Mesodermal cell (in vitro differentiated cells): ENCODE results near the gene SPATA6L.

Experiments used
- H3K27ac ChIP-seq: 2 replicates; pipeline ENCODE4 v1.7.0; 2013; ENCODE audit warnings: mild to moderate bottlenecking, low read depth, low read length, moderate library complexity; ENCODE audit not compliant: severe bottlenecking
- H3K36me3 ChIP-seq: 2 replicates; pipeline ENCODE4 v1.7.1; 2013; ENCODE audit warnings: mild to moderate bottlenecking, low read length, moderate library complexity; ENCODE audit not compliant: control insufficient read depth, insufficient read depth
- H3K4me1 ChIP-seq: one replicate; pipeline ENCODE4 v1.7.1; 2013; ENCODE audit warnings: mild to moderate bottlenecking, low read length; ENCODE audit not compliant: insufficient read depth, control insufficient read depth, poor library complexity, severe bottlenecking
- H3K4me3 ChIP-seq: 2 replicates; pipeline ENCODE4 v1.7.0; 2013; ENCODE audit warnings: low read length, control low read depth, mild to moderate bottlenecking; ENCODE audit not compliant: insufficient read depth, poor library complexity, severe bottlenecking; ENCODE audit errors: extremely low read depth
- H3K9me3 ChIP-seq: 2 replicates; pipeline ENCODE4 v1.7.1; 2013; ENCODE audit warnings: mild to moderate bottlenecking, low read length, moderate library complexity; ENCODE audit not compliant: control insufficient read depth
- WGBS, 2 experiments: methylation state at CpG; one replicate each; pipeline ENCODE4 v1.1.5; 2013; ENCODE audit warnings: missing lambda C conversion rate in 2 of 2; ENCODE audit not compliant: insufficient coverage in 2 of 2; 5-methylcytosine and 5-hydroxymethylcytosine counted together

SPATA6L gene

GRCh38 chr9:4691795-4692194 lies 25.5 kb upstream of the SPATA6L start:
- Histone ChIP-seq H3K36me3 (peaks cover 57% of the 10 kb centered on the region), H3K4me1 (no peaks in the 10 kb centered on the region), H3K27ac (no peak overlapping the region), H3K9me3 (no peaks in the 10 kb centered on the region), H3K4me3 (no peak overlapping the region)
- no CpG with 5 or more reads among the region's 3 CpGs for WGBS, 2 experiments

- Histone ChIP-seq H3K36me3 (peaks cover 60% of the 10 kb centered on the region), H3K4me1 (no peaks in the 10 kb centered on the region), H3K27ac (no peak overlapping the region), H3K9me3 (no peaks in the 10 kb centered on the region), H3K4me3 (no peak overlapping the region)
- 89 to 100% methylated on average over 1 of the region's 4 CpGs for WGBS, 2 experiments
Measured at GRCh38 chr9:4690144-4690543, 23.9 kb upstream of the SPATA6L start.

- no peaks in the 10 kb centered on the region for H3K4me1 ChIP-seq
- H3K9me3 ChIP-seq = no peaks in the 10 kb centered on the region
- H3K36me3 ChIP-seq = peaks cover 60% of the 10 kb centered on the region
- 90 to 100% methylated on average over 1 of the region's 1 CpG for WGBS, 2 experiments
- H3K27ac ChIP-seq = no peak overlapping the region
- H3K4me3 ChIP-seq = no peak overlapping the region
Measured at GRCh38 chr9:4689687-4690104, 23.4 kb upstream of the SPATA6L start.

GRCh38 chr9:4689021-4689420 lies 22.7 kb upstream of the SPATA6L start:
- Histone ChIP-seq H3K4me3 (no peak overlapping the region), H3K4me1 (no peaks in the 10 kb centered on the region), H3K36me3 (peaks cover 55% of the 10 kb centered on the region), H3K9me3 (no peaks in the 10 kb centered on the region), H3K27ac (no peak overlapping the region)
- WGBS, 2 experiments = 100% methylated on average over 2 of the region's 2 CpGs

GRCh38 chr9:4686584-4686983 lies 20.3 kb upstream of the SPATA6L start:
- no CpG with 5 or more reads among the region's 1 CpG for WGBS, 2 experiments
- no peak overlapping the region for H3K4me3 ChIP-seq
- H3K36me3 ChIP-seq = peaks cover 46% of the 10 kb centered on the region
- no peak overlapping the region for H3K27ac ChIP-seq
- H3K9me3 ChIP-seq = no peaks in the 10 kb centered on the region
- no peaks in the 10 kb centered on the region for H3K4me1 ChIP-seq

- peaks cover 44% of the 10 kb centered on the region for H3K36me3 ChIP-seq
- no peaks in the 10 kb centered on the region for H3K9me3 ChIP-seq
- no peaks in the 10 kb centered on the region for H3K4me1 ChIP-seq
- no peak overlapping the region for H3K4me3 ChIP-seq
- WGBS, 2 experiments = 92 to 95% methylated on average over 3 of the region's 4 CpGs
- no peak overlapping the region for H3K27ac ChIP-seq
Measured at GRCh38 chr9:4686112-4686511, 19.8 kb upstream of the SPATA6L start.

- H3K4me3 ChIP-seq = no peak overlapping the region
- no peaks in the 10 kb centered on the region for H3K4me1 ChIP-seq
- H3K9me3 ChIP-seq = no peaks in the 10 kb centered on the region
- 85 to 95% methylated on average over 4 of the region's 4 CpGs for WGBS, 2 experiments
- no peak overlapping the region for H3K27ac ChIP-seq
- peaks cover 32% of the 10 kb centered on the region for H3K36me3 ChIP-seq
Measured at GRCh38 chr9:4684820-4685219, 18.5 kb upstream of the SPATA6L start.

GRCh38 chr9:4680750-4681149 lies 14.5 kb upstream of the SPATA6L start:
- Histone ChIP-seq H3K36me3 (peaks cover 13% of the 10 kb centered on the region), H3K4me1 (peaks cover 7% of the 10 kb centered on the region), H3K9me3 (no peaks in the 10 kb centered on the region), H3K4me3 (peak overlapping the region; percentile 80), H3K27ac (no peak overlapping the region)
- 80% methylated on average over 1 of the region's 2 CpGs; no CpG with 5 or more reads in 1 of the 2 experiments for WGBS, 2 experiments

GRCh38 chr9:4680173-4680525 lies 13.9 kb upstream of the SPATA6L start:
- peaks cover 10% of the 10 kb centered on the region for H3K36me3 ChIP-seq
- H3K4me1 ChIP-seq = peaks cover 7% of the 10 kb centered on the region
- peak overlapping the region; percentile 93 for H3K27ac ChIP-seq
- H3K9me3 ChIP-seq = no peaks in the 10 kb centered on the region
- WGBS, 2 experiments = 3 to 4% methylated on average over 8 to 9 of the region's 10 CpGs
- H3K4me3 ChIP-seq = peak overlapping the region; percentile 80

- H3K36me3 ChIP-seq = peaks cover 5% of the 10 kb centered on the region
- H3K4me3 ChIP-seq = peak within 1 kb of the TSS; percentile 80
- 0% methylated on average over 53 to 63 of the region's 66 CpGs for WGBS, 2 experiments
- H3K4me1 ChIP-seq = peaks cover 7% of the 10 kb centered on the region
- H3K9me3 ChIP-seq = no peaks in the 10 kb centered on the region
- H3K27ac ChIP-seq = peak within 1 kb of the TSS; percentile 93
Measured at GRCh38 chr9:4679268-4680172, 13.2 kb upstream of the SPATA6L start, which contains the start of gene CDC37L1. Gene CDC37L1, plus strand, starts transcription at chr9:4679569. Its CDS starts 199 bp downstream, at chr9:4679768.

GRCh38 chr9:4678679-4679267 lies 12.5 kb upstream of the SPATA6L start:
- peak overlapping the region; percentile 80 for H3K4me3 ChIP-seq
- 0 to 7% methylated on average over 2 to 4 of the region's 16 CpGs for WGBS, 2 experiments

More at GRCh38 chr9:4678679-4679267, 12.5 kb upstream of the SPATA6L start:
- Histone ChIP-seq H3K27ac (peak overlapping the region; percentile 93), H3K36me3 (peaks cover 5% of the 10 kb centered on the region), H3K4me1 (peaks cover 7% of the 10 kb centered on the region), H3K9me3 (no peaks in the 10 kb centered on the region)
